Measurements from ENCODE around the gene BMP2K. TPM values are rescaled to one million over a fixed set of nuclear protein-coding genes. Genes with fewer than 3 reads are reported as not detected.

Gene BMP2K
- total RNA-seq, 2 donors from 2014 or later: 12.4 to 12.8 TPM

- Mint-ChIP-seq H3K4me3 (no peak overlapping the region), H3K27me3 (ENCODE audit: low read depth) (no peaks in the 10 kb centered on the region), H3K36me3 (ENCODE audit: insufficient read depth in 2 of 2) (no peaks in the 10 kb centered on the region), H3K27ac (no peak overlapping the region), H3K9me3 (no peaks in the 10 kb centered on the region), H3K4me1 (ENCODE audit: low read depth) (peaks cover 5% of the 10 kb centered on the region)
- DNase-seq (no peak), ATAC-seq (replicated peaks in 1 of 2) (no peak)
Measured at GRCh38 chr4:78753091-78753490, 23.1 kb upstream of the BMP2K start.

- Mint-ChIP-seq H3K9me3 (no peaks in the 10 kb centered on the region), H3K4me1 (ENCODE audit: low read depth) (peaks cover 2% of the 10 kb centered on the region), H3K27me3 (ENCODE audit: low read depth) (no peaks in the 10 kb centered on the region), H3K36me3 (ENCODE audit: insufficient read depth in 2 of 2) (no peaks in the 10 kb centered on the region), H3K27ac (no peak overlapping the region), H3K4me3 (no peak overlapping the region)
- DNase-seq (no peak), ATAC-seq (replicated peaks in 1 of 2) (no peak)
Measured at GRCh38 chr4:78754872-78755271, 21.3 kb upstream of the BMP2K start.

GRCh38 chr4:78756137-78756536, 20.0 kb upstream of the BMP2K start:
- H3K4me3 Mint-ChIP-seq: no peak overlapping the region
- no peak overlapping the region for H3K27ac Mint-ChIP-seq
- no peaks in the 10 kb centered on the region for H3K36me3 Mint-ChIP-seq (ENCODE audit: insufficient read depth in 2 of 2)
- ATAC-seq (replicated peaks in 1 of 2): no peak
- DNase-seq: no peak
- H3K27me3 Mint-ChIP-seq (ENCODE audit: low read depth): no peaks in the 10 kb centered on the region
- H3K9me3 Mint-ChIP-seq: no peaks in the 10 kb centered on the region
- H3K4me1 Mint-ChIP-seq (ENCODE audit: low read depth): no peaks in the 10 kb centered on the region

- DNase-seq: no peak
- Mint-ChIP-seq H3K4me3 (no peak overlapping the region), H3K9me3 (no peaks in the 10 kb centered on the region), H3K4me1 (ENCODE audit: low read depth) (no peaks in the 10 kb centered on the region), H3K36me3 (ENCODE audit: insufficient read depth in 2 of 2) (no peaks in the 10 kb centered on the region), H3K27me3 (ENCODE audit: low read depth) (no peaks in the 10 kb centered on the region), H3K27ac (no peak overlapping the region)
- ATAC-seq (replicated peaks in 1 of 2): no peak
Measured at GRCh38 chr4:78756776-78757175, 19.4 kb upstream of the BMP2K start.

GRCh38 chr4:78757574-78757973, 18.6 kb upstream of the BMP2K start:
- Mint-ChIP-seq H3K27ac (no peak overlapping the region), H3K36me3 (ENCODE audit: insufficient read depth in 2 of 2) (no peaks in the 10 kb centered on the region), H3K27me3 (ENCODE audit: low read depth) (no peaks in the 10 kb centered on the region), H3K4me3 (no peak overlapping the region), H3K9me3 (no peaks in the 10 kb centered on the region), H3K4me1 (ENCODE audit: low read depth) (no peaks in the 10 kb centered on the region)
- DNase-seq (no peak), ATAC-seq (replicated peaks in 1 of 2) (no peak)

GRCh38 chr4:78758085-78758484, 18.1 kb upstream of the BMP2K start:
- ATAC-seq (replicated peaks in 1 of 2) (no peak), DNase-seq (no peak)
- H3K4me1 Mint-ChIP-seq (ENCODE audit: low read depth): no peaks in the 10 kb centered on the region
- H3K36me3 Mint-ChIP-seq (ENCODE audit: insufficient read depth in 2 of 2): no peaks in the 10 kb centered on the region
- H3K27ac Mint-ChIP-seq: no peak overlapping the region
- no peak overlapping the region for H3K4me3 Mint-ChIP-seq
- no peaks in the 10 kb centered on the region for H3K9me3 Mint-ChIP-seq
- no peaks in the 10 kb centered on the region for H3K27me3 Mint-ChIP-seq (ENCODE audit: low read depth)

GRCh38 chr4:78762529-78762928, 13.6 kb upstream of the BMP2K start:
- H3K9me3 Mint-ChIP-seq: no peaks in the 10 kb centered on the region
- DNase-seq (no peak), ATAC-seq (replicated peaks in 1 of 2) (no peak)
- H3K4me1 Mint-ChIP-seq (ENCODE audit: low read depth): peaks cover 9% of the 10 kb centered on the region
- H3K4me3 Mint-ChIP-seq: no peak overlapping the region
- no peak overlapping the region for H3K27ac Mint-ChIP-seq
- no peaks in the 10 kb centered on the region for H3K36me3 Mint-ChIP-seq (ENCODE audit: insufficient read depth in 2 of 2)
- H3K27me3 Mint-ChIP-seq (ENCODE audit: low read depth): no peaks in the 10 kb centered on the region

- H3K27me3 Mint-ChIP-seq (ENCODE audit: low read depth): no peaks in the 10 kb centered on the region
- peaks cover 17% of the 10 kb centered on the region for H3K4me1 Mint-ChIP-seq (ENCODE audit: low read depth)
- no peaks in the 10 kb centered on the region for H3K36me3 Mint-ChIP-seq (ENCODE audit: insufficient read depth in 2 of 2)
- DNase-seq (no peak), ATAC-seq (replicated peaks in 1 of 2) (no peak)
- no peaks in the 10 kb centered on the region for H3K9me3 Mint-ChIP-seq
- no peak overlapping the region for H3K4me3 Mint-ChIP-seq
- no peak overlapping the region for H3K27ac Mint-ChIP-seq
Measured at GRCh38 chr4:78763251-78763650, 12.9 kb upstream of the BMP2K start.

GRCh38 chr4:78763763-78764387, 12.3 kb upstream of the BMP2K start:
- DNase-seq: no peak
- Mint-ChIP-seq H3K9me3 (no peaks in the 10 kb centered on the region), H3K27me3 (ENCODE audit: low read depth) (no peaks in the 10 kb centered on the region), H3K27ac (no peak overlapping the region), H3K4me1 (ENCODE audit: low read depth) (peaks cover 22% of the 10 kb centered on the region), H3K36me3 (ENCODE audit: insufficient read depth in 2 of 2) (no peaks in the 10 kb centered on the region), H3K4me3 (no peak overlapping the region)
- ATAC-seq (replicated peaks in 1 of 2): no peak

- H3K36me3 Mint-ChIP-seq (ENCODE audit: insufficient read depth in 2 of 2): no peaks in the 10 kb centered on the region
- H3K4me1 Mint-ChIP-seq (ENCODE audit: low read depth): peaks cover 28% of the 10 kb centered on the region
- ATAC-seq (replicated peaks in 1 of 2) (no peak), DNase-seq (no peak)
- no peaks in the 10 kb centered on the region for H3K27me3 Mint-ChIP-seq (ENCODE audit: low read depth)
- H3K4me3 Mint-ChIP-seq: no peak overlapping the region
- H3K9me3 Mint-ChIP-seq: no peaks in the 10 kb centered on the region
- no peak overlapping the region for H3K27ac Mint-ChIP-seq
Measured at GRCh38 chr4:78764498-78764961, 11.6 kb upstream of the BMP2K start.

- no peaks in the 10 kb centered on the region for H3K27me3 Mint-ChIP-seq (ENCODE audit: low read depth)
Measured at GRCh38 chr4:78765432-78766006, 10.6 kb upstream of the BMP2K start.

GRCh38 chr4:78766026-78766425, 10.1 kb upstream of the BMP2K start:
- Mint-ChIP-seq H3K27me3 (ENCODE audit: low read depth) (no peaks in the 10 kb centered on the region), H3K27ac (no peak overlapping the region), H3K36me3 (ENCODE audit: insufficient read depth in 2 of 2) (no peaks in the 10 kb centered on the region), H3K4me3 (no peak overlapping the region), H3K4me1 (ENCODE audit: low read depth) (peaks cover 36% of the 10 kb centered on the region), H3K9me3 (no peaks in the 10 kb centered on the region)
- ATAC-seq (replicated peaks in 1 of 2) (no peak), DNase-seq (no peak)

More at GRCh38 chr4:78765432-78766006, 10.6 kb upstream of the BMP2K start:
- H3K27ac Mint-ChIP-seq: peak overlapping the region; percentile 54
- H3K4me3 Mint-ChIP-seq: no peak overlapping the region
- H3K4me1 Mint-ChIP-seq (ENCODE audit: low read depth): peaks cover 33% of the 10 kb centered on the region
- ATAC-seq (replicated peaks in 1 of 2) (no peak), DNase-seq (no peak)
- no peaks in the 10 kb centered on the region for H3K36me3 Mint-ChIP-seq (ENCODE audit: insufficient read depth in 2 of 2)
- no peaks in the 10 kb centered on the region for H3K9me3 Mint-ChIP-seq

- no peaks in the 10 kb centered on the region for H3K9me3 Mint-ChIP-seq
- peaks cover 39% of the 10 kb centered on the region for H3K4me1 Mint-ChIP-seq (ENCODE audit: low read depth)
- no peak overlapping the region for H3K4me3 Mint-ChIP-seq
- no peaks in the 10 kb centered on the region for H3K36me3 Mint-ChIP-seq (ENCODE audit: insufficient read depth in 2 of 2)
- DNase-seq: no peak
- ATAC-seq (replicated peaks in 1 of 2): no peak
- H3K27me3 Mint-ChIP-seq (ENCODE audit: low read depth): no peaks in the 10 kb centered on the region
- H3K27ac Mint-ChIP-seq: no peak overlapping the region
Measured at GRCh38 chr4:78766650-78767049, 9.5 kb upstream of the BMP2K start.

GRCh38 chr4:78767350-78767749, 8.8 kb upstream of the BMP2K start:
- no peak overlapping the region for H3K27ac Mint-ChIP-seq
- H3K4me3 Mint-ChIP-seq: no peak overlapping the region
- H3K9me3 Mint-ChIP-seq: no peaks in the 10 kb centered on the region
- peaks cover 39% of the 10 kb centered on the region for H3K4me1 Mint-ChIP-seq (ENCODE audit: low read depth)
- H3K27me3 Mint-ChIP-seq (ENCODE audit: low read depth): no peaks in the 10 kb centered on the region
- H3K36me3 Mint-ChIP-seq (ENCODE audit: insufficient read depth in 2 of 2): no peaks in the 10 kb centered on the region
- DNase-seq: no peak
- peak in 1 of 2 donors; percentile 16 for ATAC-seq (replicated peaks in 1 of 2)

Measured in activated T-cell treated with anti-CD3 and anti-CD28 coated beads, Interleukin-2, amount 50 U/mL, for 72 hours (primary cell).